Measurements from ENCODE around the gene ADRA2C. TPM values are rescaled to one million over a fixed set of nuclear protein-coding genes. Genes with fewer than 3 reads are reported as not detected.

ADRA2C gene
- total RNA-seq, 1 experiment from 2014 or later, result not detected

GRCh38 chr4:3762264-3762663, 3.9 kb upstream of the ADRA2C start:
- intact Hi-C loops (cut with micrococcal nuclease), result no loop called here
- H3K36me3 ChIP-seq (ENCODE audit: low read depth, low read length), result no peaks in the 10 kb centered on the region
- CTCF ChIA-PET, result no interaction called here

DNA sequence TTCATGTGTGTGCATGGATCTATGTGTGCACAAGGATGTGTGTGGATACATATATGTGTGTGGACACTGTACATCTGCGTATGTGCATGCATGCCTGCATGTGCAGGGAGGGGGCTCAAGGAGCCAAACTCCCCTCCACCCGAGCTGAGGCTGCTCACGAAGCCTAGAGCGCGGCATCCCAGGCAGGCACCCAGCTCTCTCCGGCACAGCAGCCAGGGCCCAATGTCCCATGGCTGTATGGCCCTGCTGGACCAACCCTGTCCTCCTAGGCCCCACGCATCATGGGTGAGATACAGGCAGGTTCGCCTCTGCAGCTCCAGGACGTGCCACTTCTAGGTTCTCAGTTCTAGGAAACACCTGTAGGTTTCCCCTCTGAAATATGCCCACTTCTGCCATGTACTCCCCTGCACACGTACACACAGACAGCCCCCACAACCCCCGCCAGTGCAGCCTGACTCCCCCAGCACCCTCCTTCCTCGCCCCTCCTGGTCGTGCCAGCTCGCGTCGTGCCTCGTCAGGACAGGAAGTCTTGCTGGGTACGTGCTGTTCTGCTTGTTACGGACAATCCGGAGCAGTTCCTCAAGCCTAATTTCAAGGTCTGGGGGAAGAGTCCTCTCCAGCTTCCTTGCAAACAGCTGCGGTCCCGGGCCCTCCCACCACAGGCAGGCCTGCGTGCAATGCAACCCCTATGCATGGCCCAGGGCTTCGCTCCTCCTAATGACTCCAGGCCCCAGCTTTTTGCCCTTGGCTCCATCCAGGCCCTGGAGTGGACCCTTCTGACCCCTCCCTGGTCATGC, 3.2 kb upstream of the ADRA2C start:
- Histone ChIP-seq H3K9me3 (ENCODE audit: low read length) (no peaks in the 10 kb centered on the region), H3K79me2 (ENCODE audit: low read length) (no peaks in the 10 kb centered on the region), H3K9ac (ENCODE audit: low read length) (no peak overlapping the region), H4K20me1 (ENCODE audit: low read length) (no peaks in the 10 kb centered on the region), H3K4me2 (ENCODE audit: low read length) (no peak overlapping the region), H3K4me3 (ENCODE audit: low read length) (no peak overlapping the region), H3K27ac (ENCODE audit: low read length) (no peak overlapping the region), H3F3A (ENCODE audit: low read length, unreplicated experiment) (no peaks in the 10 kb centered on the region), H2AFZ (ENCODE audit: low read length) (no peak overlapping the region), H3K9me2 (replicated peaks; ENCODE audit: low read length) (no peaks in the 10 kb centered on the region), H3K27me3 (ENCODE audit: low read length) (peaks cover 27% of the 10 kb centered on the region), H3K36me3 (ENCODE audit: low read depth, low read length) (no peaks in the 10 kb centered on the region), H3K4me1 (ENCODE audit: insufficient read depth, low read length) (no peaks in the 10 kb centered on the region)
- BruUV-seq (replicated peaks), result no TSS peak
- intact Hi-C loops (cut with micrococcal nuclease), result no loop called here
- POLR2A ChIA-PET (ENCODE audit: unreplicated experiment), result no interaction called here
- CTCF ChIA-PET, result no interaction called here
- TF ChIP-seq, protein P1, sequence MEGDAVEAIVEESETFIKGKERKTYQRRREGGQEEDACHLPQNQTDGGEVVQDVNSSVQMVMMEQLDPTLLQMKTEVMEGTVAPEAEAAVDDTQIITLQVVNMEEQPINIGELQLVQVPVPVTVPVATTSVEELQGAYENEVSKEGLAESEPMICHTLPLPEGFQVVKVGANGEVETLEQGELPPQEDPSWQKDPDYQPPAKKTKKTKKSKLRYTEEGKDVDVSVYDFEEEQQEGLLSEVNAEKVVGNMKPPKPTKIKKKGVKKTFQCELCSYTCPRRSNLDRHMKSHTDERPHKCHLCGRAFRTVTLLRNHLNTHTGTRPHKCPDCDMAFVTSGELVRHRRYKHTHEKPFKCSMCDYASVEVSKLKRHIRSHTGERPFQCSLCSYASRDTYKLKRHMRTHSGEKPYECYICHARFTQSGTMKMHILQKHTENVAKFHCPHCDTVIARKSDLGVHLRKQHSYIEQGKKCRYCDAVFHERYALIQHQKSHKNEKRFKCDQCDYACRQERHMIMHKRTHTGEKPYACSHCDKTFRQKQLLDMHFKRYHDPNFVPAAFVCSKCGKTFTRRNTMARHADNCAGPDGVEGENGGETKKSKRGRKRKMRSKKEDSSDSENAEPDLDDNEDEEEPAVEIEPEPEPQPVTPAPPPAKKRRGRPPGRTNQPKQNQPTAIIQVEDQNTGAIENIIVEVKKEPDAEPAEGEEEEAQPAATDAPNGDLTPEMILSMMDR (conservative IDR thresholded peaks at IDR 0.05; ENCODE audit: low read depth, low read length), result no peak
- TF ChIP-seq EZH2 (IDR thresholded peaks at IDR 0.05; ENCODE audit: low read length, unreplicated experiment), result no peak
- TF ChIP-seq EZH2phosphoT487 (IDR thresholded peaks at IDR 0.05; ENCODE audit: borderline replicate concordance, low read length), result no peak
- DNase-seq, result no peak
- ATAC-seq, result no peak

More at GRCh38 chr4:3762264-3762663, 3.9 kb upstream of the ADRA2C start:
- ATAC-seq (no peak), DNase-seq (no peak)
- Histone ChIP-seq H3K4me2 (ENCODE audit: low read length) (no peak overlapping the region), H3K4me3 (ENCODE audit: low read length) (no peak overlapping the region), H3F3A (ENCODE audit: low read length, unreplicated experiment) (no peaks in the 10 kb centered on the region), H3K9me3 (ENCODE audit: low read length) (no peaks in the 10 kb centered on the region), H3K4me1 (ENCODE audit: insufficient read depth, low read length) (no peaks in the 10 kb centered on the region), H3K9me2 (replicated peaks; ENCODE audit: low read length) (no peaks in the 10 kb centered on the region), H4K20me1 (ENCODE audit: low read length) (no peaks in the 10 kb centered on the region), H3K27me3 (ENCODE audit: low read length) (peaks cover 23% of the 10 kb centered on the region), H3K9ac (ENCODE audit: low read length) (no peak overlapping the region), H3K27ac (ENCODE audit: low read length) (no peak overlapping the region), H2AFZ (ENCODE audit: low read length) (no peak overlapping the region), H3K79me2 (ENCODE audit: low read length) (no peaks in the 10 kb centered on the region)
- POLR2A ChIA-PET (ENCODE audit: unreplicated experiment), result no interaction called here
- TF ChIP-seq EZH2 (IDR thresholded peaks at IDR 0.05; ENCODE audit: low read length, unreplicated experiment) (no peak), EZH2phosphoT487 (IDR thresholded peaks at IDR 0.05; ENCODE audit: borderline replicate concordance, low read length) (no peak)
- TF ChIP-seq, protein P1 (conservative IDR thresholded peaks at IDR 0.05; ENCODE audit: low read depth, low read length), result no peak
- no TSS peak for BruUV-seq (replicated peaks)
